HG02623 (cell line): ENCODE results near the gene DHX58.
"Not testable (repeated sequence)": the region's sequence is repeated elsewhere in the genome, so short reads cannot be mapped to it uniquely, and the experiment has no call there.

ENCODE experiments used
- ATAC-seq: cut with Tn5 transposase; IDR thresholded peaks from one replicate; pipeline ENCODE4 v1.9.1; 2021; ENCODE audit warnings: moderate library complexity; ENCODE audit not compliant: unreplicated experiment

DHX58 gene

DNA sequence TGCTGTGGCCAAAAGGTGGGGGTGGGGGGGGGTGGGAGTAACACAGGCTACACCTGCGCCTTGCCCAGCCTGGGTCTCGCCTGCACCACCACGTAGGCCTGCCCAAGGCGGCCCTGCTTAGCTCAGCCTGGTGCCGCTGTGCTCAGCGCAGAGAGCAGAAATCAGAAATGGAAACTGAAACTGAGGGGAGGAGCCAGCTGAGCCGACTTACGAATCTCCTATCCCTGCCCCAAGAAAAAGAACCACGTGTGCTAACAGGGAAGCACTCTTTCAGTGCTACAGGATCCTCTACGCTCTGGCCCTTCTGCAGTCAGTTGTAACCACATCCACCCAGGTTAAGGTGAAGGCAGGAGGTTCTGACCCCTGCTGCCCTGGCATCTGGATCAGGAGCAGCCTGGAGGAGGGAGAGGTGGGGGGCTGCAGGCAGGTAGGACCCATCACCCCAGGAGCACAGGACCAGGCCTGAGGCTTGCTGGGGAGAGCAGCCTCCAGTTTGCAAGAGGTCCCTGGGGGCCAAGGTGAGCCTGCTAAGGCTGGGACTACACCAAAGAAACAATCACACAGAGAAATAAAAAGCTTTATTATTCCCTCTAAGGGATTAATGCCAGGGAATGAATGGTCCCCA lies at the start of gene DHX58:
DHX58 (minus strand) TSS at position 163 of the 625 bp plus-strand sequence. CDS start 822 bp downstream, outside the sequence.
- ATAC-seq = peak; percentile 51

DNA sequence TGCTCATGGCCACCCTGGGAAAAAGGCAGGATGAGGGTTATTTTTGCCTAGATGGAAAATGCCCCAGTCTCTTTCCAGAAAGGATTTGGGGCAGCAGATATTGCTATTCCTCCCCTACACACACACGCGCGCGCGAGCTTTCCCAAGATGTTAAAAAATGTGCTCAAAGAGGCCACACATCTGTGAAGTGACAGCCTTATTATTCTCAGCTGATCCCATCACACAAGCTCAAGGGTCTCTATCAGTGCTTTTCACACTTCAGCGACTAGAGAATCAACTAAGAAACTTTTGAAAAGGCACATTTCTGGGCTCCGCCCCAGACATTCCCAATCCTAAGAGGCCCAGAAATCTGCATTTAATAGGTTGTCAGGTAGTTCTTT lies 48.0 kb upstream of the DHX58 start:
- no peak for ATAC-seq

DNA sequence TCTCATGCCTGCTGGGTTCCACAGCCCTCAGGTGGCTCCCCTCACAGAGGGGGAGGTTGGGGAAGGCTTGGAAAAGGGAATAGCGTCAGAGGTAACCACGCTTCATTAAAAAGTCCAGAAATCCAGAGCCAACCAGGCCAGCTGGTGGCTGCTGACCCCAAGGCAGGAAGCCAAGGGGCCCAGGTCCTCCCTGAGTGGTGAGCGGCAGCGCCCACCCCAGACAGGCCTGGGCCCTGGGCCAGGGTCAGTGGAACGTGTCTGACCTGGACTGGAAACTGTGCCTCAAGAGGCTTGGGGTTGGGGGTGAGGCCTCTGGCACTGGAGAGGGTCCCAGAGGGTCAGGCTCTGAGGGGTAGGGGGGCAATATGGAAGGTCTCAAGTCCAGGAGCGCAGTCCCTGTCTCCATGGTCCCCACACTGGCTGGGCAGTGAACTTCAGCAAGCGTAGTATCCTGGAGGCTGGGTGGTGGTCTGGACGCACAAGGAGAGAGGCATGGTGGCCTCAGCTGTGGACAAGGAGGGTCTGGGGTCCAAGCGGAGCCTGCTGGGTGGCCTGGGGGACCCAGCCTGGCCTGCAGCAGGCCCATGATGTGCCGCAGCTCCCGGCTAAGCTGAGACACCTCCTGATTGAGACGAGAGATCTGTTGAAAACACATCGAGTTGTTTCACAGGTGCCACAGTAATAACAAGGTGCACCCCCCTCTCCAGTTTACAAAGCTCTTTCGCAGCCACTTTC lies 47.4 kb upstream of the DHX58 start:
- no peak for ATAC-seq

DNA sequence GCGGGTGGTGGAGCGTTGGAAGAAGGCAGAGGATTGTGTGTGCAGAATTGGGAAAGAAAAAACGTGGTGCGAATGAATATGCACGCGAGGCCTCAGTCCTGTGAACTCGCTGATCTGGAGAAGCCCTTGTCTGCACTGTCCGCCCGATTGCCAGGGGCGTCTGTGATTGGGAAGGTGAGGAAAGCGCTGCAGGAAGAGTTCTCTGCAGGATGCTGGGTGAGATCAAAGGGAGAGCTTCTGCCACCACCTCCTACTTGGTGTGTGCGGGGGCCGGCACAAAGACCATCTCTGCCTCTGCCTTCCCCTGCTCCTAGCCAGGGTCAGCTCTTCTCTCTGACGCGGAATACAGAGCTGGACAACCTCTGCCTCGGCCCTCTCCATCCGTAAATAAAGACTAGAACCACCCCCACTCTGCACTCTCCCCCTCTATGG lies 43.1 kb upstream of the DHX58 start:
- ATAC-seq = no peak

DNA sequence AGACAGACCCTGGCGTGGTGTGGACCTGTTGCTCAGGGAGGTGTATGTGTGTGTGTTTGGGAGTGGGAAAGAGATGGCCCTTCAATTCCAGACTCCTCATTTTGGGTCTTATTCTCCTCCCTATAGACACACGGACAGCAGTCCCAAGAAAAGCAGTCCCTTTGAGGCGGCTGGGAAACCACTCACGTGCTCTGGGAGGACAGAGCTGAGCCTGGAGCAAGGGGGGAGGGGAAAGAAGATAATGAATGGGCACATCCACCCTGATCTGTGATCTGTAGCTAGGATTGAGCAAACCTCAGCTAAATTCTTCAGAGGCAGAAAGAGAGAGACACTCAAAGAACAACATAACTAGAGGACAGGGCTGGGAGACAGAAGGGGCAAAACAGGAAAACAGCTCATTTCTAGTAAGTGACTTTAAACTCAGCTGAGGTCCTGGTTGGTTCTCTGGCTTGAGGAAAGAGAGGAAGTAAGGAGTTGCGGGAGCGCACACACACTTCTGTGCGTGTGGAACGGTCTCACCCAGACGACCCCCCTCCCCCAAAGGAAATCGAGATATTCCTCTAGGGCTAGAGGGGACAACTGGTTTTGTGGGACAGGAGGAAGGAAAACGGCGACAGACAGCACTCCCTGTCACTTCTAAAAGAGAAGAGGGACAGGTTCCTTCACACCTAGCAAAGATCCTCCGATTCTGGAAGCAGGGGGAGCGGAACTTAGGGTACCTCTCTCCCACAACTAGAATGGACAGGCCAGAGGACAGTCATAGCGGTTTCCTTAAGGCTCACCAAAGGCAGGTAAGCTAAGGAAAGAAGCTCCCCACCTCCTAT lies 41.6 kb upstream of the DHX58 start:
- ATAC-seq = no peak

DNA sequence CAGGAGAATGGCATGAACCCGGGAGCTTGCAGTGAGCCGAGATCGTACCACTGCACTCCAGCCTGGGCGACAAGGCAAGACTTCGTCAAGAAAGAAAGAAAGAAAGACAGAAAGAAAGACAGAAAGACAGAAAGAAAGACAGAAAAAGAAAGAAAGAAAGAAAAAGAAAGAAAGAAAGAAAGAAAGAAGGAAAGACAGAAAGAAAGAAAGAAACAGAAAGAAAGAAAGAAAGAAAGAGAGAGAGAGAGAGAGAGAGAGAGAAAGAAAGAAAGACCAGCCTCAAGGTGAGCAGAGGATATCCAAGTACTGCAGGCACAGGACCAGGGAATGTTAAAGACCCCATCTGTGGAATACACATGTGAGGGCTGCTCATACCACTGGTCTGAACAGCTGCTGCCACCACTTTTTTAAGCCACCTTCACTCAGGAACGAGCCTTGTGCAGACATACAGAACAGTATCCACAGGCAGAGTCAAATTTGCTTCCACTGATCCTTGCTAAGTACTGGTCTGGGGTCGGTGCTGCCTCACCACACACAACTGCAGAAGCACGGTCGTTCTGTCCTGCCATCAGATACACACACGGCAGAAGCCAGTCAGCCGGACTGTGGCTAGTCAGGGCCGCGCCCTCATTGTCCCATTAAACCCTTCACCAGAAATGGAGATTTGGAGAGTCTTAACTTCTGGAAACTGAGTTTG lies 34.5 kb upstream of the DHX58 start:
- ATAC-seq = no peak

DNA sequence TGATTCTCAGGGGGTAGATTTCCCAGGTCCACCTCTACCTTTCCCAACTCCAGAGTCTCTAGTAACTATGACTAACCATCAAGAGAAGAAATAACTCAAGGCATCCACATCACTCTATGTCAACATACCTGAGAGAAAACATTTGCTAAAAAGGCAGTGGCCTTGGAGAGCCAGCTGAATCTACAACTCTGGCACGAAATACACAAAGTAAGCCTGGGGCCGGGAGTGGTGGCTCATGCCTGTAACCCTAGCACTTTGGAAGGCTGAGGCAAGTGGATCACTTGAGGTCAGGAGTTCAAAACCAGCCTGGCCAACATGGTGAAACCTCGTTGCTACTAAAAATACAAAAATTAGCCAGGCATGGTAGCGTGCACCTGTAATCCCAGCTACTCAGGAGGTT lies 30.6 kb upstream of the DHX58 start:
- ATAC-seq = not testable (repeated sequence)

DNA sequence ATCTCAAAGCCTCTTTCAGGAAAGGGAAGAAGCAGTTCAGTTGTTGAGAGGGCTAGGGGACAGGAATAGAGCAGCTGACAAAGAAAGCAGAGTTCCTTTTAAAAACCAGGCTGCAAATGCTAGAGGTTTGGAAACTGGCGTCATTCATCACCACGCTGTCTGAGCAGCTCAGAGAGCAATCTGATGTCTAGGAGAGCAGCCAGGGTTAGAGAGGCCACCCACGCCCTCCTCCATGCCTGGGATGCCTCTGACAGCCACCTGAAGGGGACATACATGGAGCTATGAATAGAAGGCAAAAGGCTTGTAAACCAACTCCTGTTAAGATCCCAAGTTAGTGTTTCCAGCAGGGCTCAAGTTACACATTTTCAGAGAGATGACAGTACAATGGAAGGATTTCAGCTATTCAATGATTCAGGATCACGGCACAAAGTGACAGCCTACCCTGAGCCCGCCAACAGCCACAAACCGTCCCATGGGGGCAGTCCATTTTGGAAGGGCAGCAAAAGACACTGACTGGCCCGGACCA lies 29.9 kb upstream of the DHX58 start:
- no peak for ATAC-seq

DNA sequence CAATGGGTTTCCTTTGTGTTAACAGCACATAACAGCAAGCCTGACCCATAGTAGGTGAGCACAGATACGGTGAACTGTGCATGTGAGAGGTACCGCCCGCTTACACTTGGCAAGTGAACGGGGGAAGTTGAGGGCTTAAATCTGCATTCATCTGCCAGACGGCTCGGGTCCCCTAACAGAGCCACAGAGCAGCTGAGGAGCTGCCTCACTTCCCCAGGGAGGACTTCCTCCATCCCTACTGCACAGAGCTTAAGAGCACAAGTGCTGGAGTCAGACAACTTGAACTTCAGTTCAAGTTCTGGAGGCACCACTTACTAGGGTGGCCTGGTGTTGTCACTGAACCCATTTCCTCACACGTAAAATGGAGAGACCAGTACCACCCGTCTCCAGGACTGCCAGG lies 28.9 kb upstream of the DHX58 start:
- no peak for ATAC-seq

DNA sequence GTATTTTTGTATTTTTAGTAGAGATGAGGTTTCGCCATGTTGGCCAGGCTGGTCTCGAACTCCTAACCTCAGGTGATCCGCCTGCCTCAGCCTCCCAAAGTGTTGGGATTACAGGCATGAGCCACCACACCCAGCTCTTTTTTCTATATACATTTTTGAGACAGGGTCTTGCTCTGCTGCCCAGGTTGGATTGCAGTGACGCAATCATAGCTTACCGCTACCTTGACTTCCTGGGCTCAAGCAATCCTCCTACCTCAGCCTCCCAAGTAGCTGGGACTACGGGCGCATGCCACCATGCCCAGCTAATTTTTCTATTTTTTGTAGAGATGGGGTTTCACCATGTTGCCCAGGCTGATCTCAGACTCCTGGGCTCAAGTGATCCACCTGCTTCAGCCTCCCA lies 28.2 kb upstream of the DHX58 start:
- ATAC-seq = not testable (repeated sequence)

DNA sequence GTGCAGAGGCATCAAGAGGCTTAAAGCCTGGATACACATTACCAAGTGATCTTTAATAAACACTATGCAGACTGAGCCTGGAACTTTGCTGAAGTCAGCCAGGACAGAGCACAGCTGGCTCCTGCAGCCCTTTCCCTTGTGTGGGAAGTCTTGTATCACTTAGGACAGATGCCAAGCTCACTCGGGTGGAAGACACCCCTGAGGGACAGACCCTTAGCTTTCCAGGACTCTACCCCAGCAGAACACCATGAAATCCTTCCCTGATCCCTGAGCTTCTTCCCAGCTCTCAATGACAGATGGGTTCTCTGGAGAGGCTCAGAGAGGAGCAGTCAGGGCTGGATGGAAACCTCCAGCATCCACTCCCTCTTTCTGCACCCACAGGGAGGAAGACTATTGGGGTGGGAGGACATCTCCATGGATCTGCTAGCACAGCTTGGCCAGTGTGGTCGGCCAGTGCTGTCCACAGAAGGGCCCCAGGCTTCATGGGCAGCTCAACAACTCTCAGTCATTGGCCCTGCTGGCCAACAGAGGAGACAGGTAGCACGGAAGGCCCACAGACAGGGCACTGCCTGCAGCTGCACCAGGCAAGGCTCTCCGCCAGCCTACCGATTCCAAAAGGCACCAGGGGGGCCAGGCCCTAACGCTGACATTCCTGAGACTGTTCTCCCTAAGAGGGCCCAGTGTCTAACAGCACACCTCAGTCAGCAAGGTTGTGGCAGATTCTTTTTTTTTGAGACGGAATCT lies 26.4 kb upstream of the DHX58 start:
- ATAC-seq = no peak

DNA sequence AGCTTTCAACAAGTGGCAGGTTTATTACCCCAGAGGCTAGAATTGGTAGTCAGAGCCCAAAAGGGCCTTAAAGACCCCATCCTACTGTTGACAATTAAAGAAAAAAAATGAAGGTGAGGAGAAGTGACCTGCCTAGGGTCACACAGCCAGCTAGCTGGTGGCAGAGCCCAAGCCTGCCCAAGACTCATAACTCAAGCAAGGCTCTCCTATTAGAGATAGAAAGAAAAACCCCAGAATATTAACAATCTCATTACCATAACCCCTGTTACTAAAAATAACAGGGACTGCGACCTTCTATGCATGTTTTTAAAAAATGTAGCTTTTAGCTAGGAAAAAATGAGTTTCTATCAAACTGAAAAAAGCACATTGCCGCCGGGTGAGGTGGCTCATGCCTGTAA lies 24.1 kb upstream of the DHX58 start:
- no peak for ATAC-seq

DNA sequence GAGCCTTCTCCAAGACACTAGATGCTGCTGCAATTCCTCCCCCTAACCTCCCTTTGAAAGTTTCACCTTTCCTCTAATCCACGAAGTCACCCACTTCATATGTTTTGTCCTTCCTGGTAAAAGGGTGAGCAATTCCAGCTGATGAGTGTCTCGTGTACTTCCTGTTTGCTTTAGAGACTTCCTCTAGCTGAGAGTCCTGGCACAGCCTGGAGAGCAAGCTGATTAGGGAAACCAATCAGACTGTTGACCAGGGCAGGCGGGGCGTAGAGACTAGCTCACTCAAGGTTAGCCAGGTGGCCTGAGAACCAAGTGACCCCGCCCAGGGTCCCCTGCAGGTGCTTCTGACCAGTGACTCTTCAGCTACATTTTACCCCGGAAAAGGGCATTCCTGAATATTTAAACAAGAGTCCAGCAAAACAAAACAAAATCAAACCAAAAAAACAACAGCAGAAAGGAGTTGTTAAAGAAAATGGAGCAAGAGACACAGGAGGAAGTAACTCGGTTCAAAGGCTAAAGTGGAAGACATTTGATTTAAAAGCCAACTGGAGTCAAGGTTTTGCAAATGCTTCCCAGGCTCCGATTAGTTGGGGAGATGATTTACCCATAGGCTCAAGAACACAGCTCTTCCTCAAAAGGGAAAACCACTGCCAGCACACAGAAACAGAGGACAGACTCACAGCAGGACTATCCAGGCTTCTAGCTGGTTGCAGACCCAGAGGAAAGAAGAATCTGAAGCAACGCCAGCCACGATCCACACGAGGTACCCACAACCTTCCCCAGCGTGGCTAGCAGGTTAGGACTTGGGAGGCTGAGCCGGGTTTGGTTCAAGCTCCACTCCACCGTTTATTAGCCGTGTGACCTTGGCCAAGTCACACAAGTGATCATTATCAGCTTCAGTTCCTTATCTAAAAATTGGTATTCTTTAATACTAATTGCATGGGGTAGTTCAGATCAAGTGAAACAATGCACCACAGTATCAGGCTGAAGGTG lies 23.4 kb upstream of the DHX58 start:
- ATAC-seq = no peak

DNA sequence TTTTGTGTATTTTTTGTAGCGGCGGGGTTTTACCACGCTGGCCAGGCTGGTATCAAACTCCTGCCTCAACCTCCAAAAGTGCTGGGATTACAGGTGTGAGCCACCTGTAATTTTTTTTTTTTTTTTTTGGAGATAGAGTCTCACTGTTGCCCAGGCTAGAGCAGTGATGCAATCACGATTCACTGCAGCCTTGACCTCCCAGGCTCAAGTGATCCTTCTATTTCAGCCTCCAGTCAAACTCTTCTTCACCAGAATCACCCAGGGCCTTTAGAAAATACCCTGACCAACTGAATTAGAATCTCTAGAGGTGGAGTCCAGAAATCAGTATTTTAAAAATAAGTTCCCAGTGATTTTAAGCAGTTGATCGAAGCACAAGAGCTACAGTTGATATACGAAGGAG lies 22.6 kb upstream of the DHX58 start:
- no peak for ATAC-seq

DNA sequence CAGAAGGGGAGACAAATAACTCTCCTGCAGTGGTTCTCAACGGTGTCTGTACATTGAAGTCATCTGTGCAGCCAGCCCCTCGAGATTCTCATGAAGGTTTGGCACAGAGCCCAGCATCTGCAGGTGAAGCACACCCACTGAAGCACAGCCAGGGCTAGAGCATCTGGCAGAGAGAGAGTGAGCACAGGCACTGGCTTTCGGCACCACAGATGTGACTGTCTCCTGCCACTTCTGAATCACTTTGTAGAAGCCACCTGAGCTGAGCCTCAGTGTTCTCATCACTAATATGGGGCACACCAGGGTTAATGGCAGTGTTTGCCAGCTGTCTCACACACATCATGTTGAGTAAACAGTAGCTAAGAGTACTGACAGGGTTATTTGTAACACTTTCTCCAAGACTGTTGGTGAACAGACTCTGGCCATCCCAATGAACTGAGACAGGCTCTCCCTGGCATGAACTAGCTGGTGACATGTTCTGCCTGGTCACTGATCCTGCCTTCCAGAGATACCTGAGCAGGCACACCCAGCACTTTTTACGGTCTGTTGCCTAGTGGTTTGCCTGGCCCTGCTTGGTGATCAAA lies 21.0 kb upstream of the DHX58 start:
- ATAC-seq = no peak

DNA sequence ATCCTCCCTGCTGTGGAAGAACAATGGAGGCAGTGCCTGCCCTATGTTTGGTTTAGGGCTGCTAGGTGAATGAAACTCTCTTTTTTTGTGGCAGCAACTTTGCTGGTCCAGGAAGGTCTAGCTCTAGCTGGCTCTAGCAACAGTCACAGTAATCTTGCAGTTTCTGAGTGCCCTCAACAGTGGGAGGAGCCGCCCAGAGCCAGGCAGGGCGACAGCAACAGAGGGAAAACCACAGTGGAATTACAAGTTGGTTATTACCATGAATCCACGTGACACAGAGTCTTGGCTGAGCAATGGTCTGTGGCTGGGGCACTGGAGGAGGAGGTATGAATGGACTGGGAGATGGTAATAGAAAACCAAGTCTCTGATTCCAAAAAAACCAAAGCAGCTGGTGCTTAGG lies 20.4 kb upstream of the DHX58 start:
- no peak for ATAC-seq

DNA sequence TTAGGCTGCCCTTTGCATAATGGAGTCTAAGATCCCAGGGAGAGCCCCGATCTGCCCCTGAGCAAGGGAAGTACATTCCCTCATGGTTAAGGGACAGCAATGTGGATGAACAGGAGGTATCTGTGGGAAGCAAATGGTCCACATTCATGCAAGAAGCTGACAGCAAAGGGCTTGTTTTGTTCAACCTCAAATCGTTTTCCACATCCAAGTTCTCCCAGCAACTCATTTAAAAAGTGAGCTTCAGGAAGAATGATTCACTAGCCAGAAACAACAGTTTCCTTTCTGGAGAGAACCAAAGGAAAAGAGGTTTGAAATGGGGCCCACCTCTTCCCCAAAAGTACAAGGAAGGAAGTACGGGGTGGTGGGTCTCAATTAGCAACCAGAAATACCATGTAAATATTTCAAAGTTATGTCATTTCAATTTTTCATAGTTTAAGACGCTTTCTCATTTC lies 19.5 kb upstream of the DHX58 start:
- ATAC-seq = no peak

DNA sequence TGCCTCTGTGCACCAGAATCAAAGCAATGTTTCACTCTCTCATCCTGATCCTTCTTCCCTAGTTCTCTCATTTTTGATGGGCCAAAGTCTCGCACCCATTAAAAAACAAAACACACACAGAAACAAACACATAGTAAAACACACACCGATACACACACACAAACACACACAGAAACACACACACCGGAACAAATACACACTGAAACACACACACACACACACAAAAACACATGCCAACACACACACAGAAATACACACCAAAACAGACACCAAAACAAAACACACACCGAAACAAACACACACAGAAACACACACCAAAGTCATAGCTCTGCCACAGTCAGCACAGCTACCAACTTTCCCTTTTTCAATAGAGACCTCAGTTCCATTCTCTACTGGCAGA lies 18.7 kb upstream of the DHX58 start:
- no peak for ATAC-seq
